HG03108 (cell line): ENCODE data around the gene ZMYM4.

ENCODE experiments used
- ATAC-seq: cut with Tn5 transposase; IDR thresholded peaks from one replicate; pipeline ENCODE4 v1.9.1; 2021; ENCODE audit warnings: moderate library complexity; ENCODE audit not compliant: unreplicated experiment

ZMYM4 gene

DNA sequence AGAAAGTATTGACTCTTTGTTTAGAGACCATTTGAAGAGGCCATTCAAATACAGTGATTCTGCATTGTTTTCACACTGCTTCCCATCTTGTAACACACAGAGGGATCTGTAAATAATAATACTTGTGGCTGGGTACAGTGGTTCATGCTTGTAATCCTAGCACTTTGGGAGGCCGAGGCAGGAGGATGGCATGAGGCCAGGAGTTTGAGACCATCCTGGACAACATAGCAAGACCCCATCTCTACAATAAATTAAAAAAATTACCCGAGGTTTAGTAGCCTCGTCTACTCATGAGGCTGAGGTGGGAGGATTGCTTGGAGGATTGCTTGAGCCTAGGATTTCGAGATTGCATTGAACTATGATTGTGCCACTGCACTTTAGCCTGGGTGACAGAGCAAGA, 5.7 kb downstream of the ZMYM4 start:
- no peak for ATAC-seq

DNA sequence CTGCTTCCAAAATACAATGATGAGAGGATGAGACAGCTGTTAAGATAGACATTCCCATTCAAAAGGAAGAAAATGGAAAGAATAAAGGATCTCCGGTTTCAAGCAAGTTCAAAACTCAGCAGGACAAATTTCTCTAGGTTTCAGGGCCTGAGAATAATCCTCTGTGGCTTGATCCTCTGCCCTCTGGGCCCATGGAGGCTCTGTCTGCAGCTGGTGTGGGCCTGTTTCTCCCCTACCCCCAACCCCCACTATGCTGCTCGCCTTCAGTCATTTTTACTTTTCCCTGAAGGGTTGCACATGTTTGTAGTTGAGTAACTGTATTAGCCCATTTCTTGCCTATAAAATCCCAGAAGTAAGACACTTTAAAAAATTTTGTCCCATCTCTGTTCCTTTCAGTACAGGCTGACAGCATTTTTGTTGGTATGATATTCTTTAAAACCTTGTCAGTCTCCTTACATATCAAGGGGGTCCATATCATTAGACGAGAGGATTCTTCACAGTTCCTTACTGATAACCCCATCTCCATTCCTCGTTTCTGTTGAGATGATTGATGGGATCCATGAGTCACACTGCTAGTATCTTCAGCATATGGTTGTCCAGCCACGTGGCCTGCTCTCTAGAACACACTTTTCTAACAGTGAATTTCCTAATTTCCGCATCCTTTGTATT, 10.5 kb downstream of the ZMYM4 start:
- ATAC-seq: no peak

DNA sequence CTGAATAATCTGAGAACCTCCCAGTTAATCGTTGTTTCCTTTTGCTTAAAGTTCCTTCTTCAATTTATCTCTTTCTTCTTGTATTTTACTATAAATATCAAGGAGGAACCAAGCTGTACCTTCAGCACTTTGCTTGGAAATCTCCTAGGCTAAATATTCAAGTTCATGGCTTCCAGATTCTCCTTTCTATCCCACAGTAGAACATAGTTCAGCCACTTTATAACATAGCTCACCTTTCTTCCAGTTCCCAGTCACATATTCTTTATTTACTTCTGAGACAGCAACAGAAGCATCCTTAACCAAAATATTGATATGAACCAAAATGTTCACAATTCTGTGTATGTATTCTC, 11.0 kb downstream of the ZMYM4 start:
- no peak for ATAC-seq

DNA sequence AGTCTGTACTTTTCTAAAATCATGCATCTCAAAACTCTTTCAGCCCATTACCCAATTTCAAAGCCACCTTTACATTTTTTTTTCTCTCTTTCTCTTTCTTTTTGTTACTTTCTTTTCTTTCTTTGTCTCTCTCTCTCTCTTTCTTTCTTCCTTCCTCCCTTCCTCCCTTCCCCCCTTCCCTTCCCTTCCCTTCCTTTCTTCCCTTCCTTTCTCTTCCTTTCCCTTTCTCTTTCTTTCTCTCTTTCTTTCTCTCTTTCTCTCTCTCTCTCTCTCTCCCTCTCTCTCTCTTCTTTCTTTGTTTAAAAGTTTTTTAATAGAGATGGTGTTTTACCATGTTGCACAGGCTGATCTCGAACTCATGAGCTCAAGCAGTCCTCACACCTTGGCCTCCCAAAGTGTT, 11.5 kb downstream of the ZMYM4 start:
- ATAC-seq: no peak

DNA sequence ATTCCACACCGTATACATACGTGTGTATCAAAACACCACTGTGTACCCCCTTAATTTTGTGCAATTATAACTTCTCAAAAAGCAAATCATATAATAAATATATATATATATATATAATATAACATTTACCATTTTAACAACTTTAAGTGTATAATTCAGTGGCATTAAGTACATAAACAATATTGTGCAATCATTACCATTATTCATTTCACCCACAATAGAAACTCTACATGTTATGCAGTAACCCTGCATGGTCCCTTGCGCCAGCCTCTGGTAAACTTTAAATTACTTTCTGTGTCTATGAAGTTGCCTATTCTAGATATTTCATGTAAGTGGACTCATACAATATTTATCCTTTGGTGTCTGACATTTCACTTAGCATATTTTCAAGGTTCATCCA, 13.1 kb downstream of the ZMYM4 start:
- no peak for ATAC-seq

DNA sequence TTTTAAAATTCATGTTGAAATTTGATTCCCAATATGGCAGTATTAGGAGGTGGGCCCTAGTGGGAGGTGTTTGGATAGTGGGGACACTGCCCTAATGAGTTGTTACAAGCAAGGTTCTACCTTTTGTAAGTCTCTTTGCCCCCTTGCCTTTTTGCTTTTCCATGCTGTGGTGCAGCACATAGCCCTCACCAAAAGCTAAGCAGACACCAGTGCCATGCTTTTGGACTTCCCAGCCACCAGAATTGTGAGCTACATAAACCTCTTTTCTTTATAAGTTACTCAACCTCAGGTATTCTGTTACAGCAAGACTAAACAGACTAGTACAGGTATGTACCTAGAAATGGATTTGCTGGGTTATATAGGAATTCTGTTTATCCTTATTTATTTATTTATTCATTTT, 13.7 kb downstream of the ZMYM4 start:
- no peak for ATAC-seq

DNA sequence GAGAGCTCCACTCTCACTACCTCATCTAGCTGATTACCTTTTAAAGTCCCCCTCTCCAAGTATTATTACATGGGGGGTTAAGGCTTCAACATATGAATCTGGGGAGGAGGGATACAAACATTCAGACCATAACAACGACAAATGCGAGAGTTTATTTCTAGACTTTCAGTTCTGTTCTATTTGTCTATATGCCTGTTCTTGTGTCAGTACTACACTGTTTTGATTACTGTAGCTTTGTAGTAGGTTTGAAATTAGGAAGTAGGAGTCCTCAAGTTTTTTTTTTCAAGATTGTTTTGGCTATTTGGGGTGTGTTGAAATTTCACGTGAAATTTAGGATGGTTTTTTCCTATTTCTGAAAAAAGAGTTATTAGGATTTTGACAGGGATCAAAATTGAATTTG, 16.3 kb downstream of the ZMYM4 start:
- no peak for ATAC-seq

DNA sequence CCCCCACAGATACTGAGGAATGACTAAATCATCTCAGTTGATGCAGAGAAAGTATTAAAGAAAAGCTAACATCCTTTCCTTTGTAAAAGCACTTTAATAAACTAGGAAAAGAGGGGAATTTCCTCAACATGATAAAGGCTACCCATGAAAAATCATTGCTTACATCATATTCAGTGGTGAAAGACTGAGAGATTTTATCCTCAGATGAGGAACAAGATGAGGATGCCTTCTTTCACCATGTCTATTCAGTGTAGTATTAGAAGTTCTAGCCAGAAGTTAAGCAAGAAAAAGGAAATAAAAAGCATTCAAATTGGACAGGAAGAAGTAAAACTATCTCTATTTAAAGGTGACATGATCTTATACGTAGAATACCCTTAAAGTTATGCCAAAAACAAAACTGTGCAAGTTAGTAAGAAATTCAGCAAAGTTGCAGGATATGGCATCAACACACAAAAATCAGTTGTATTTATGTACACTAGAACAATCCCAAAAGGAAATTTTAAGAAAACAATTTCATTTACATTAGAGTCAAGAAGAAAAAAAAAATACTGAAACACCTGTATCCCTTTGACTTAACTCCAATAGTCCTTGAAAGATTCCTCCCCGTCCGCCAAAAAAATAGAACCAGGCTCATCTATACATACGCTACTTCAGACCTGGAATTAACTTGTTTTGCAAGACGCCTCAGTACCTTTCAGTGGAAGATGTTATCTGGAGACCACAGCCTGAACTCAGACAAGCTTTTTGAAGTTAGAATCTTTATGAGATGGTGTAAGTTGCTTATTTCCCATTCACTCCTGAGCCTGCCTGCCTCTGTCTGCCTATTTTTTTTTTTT, 17.5 kb downstream of the ZMYM4 start:
- ATAC-seq: no peak

DNA sequence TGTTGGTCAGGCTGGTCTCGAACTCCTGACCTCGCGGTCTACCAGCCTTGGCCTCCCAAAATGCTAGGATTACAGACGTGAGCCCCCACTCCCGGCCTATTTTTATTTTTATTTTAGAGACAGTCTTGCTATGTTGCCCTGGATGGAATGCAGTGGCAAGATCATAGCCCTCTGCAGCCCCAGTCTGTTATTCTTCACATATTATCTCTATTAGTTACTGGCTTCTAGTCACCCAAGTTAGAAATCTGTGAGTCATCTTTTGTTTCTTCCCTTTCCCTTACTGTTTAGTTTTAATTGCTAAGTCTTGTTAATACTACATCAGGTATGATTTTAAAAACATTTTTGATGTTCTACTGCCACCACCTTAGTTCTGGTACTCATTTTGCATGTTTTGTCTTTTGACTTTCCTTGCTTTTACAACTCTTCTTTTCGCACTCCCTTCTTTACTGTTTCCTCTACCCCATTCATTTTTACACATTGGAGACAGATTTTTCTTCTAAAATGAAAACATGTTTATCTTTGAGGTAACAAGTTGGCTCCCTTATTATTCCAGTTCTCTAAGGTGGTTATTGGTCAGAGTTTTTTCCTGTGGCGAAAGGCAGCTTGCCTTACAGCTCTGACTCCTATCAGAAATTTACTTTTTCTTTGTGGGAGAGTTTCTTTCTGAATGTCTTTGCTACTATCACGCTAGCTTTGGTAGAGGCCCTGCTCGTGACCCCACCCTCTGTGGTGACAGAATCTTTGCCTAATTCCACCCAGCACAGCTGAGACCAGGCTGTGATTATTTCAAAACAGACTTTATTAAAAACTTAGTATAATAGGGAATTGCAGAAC, 19.5 kb downstream of the ZMYM4 start:
- no peak for ATAC-seq

DNA sequence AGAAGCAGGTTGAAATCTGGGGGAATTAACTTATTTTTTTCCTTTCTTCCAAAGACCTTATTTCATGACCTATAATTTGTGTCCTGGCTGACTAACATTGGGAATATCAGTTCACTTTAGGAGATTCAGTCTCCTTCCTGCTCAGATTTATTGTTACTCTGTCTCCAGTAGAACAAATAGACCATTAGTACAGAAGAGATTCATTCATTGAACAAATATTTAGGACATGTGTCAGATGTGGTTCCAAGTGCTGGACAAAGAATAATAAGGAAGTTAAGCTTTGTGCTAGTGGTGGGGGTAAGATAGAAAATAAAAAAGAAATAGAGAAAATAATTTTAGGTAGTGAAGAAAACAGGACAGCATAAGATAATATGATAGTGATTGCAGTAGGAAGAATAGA, 20.3 kb downstream of the ZMYM4 start:
- ATAC-seq: no peak

DNA sequence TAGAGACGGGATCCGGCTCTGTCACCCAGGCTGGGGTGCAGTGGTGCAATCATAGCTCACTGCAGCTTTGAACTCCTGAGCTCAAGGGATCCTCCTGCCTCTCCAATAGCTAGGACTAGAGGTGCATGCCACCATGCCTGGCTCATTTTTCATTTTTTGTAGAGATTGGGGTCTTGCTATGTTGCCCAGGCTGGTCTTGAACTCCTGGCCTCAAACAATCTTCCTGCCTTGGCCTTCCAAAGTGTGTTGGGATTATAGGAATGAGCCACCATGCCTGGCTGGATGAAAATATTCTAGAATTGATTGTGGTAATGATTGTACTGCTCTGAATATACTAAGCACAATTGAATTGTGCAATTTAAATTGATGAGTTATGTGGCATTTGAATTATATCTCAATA, 21.9 kb downstream of the ZMYM4 start:
- ATAC-seq: no peak

DNA sequence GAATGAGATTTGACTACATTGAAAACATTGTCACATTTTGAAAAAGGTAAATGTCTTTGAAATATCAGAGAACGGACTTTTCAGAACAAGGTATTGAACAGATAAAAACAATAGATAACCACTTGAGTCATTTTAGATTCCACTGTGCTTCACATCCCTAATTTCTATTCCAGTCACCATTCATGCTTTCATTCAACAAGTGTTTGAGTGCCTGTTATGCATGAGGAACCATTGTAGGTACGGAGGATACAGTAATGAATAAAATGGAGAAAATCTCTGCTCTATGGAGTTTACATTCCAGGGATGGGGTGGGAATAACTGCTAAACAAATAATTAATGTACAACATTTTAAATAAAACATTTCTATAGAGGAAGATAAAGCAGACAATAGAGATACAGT, 26.3 kb downstream of the ZMYM4 start:
- no peak for ATAC-seq

DNA sequence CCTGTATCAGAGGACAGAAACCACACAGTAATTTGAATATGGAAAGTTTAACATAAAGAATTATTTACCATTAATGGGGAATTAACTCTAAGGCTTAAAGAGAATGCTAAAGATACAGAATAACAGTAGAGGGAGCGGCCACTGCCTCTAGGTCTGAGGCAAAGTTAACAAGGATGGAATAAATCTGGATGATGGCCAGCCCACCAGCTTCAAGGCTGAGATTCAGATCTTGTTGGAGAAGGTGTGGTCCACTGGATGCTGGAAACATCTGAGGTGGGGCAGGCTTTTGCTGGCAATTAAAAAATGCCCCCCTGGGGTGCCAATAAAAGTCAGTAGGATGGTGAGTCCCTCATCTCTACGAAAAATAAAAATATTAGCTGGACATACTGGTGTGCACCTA, 29.4 kb downstream of the ZMYM4 start:
- ATAC-seq: no peak

DNA sequence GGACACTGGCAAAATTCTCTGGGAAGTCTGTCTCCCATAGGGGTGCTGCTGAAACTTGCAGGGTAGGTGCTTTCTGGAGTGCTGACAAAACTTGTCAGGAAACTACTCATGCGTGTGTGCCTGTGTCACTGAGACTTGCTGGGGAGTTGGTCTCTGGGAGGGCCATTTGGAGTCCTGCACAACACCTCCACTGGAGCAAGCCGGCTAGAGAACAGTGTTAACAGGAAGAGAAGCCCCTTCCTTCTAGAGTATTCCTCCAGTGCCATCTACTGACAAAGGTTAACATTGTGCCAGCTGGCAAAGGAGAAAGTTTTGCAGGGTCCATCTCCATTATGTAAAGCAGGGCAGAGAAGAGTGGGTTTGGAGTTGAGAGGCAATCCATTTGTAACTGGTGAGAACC, 30.0 kb downstream of the ZMYM4 start:
- ATAC-seq: peak; percentile 49

DNA sequence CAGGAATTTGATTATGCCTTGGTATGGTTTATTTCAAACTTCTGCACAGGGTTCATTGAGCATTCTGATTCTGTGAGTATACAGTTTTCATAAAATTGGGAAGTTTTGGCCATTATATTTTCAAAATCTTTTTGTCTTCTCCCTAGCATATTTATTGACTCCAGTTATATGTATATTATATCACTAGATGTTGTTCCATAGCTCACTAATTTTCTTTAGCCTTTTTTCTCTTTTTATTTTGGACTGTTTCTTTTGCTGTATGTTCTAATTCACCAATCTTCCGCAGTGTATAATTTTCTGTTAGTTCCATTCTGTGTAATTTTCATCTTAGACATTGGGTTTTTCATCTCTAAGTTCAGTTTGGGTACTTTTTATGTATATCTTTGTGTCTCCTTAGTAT, 31.9 kb downstream of the ZMYM4 start:
- ATAC-seq: no peak

DNA sequence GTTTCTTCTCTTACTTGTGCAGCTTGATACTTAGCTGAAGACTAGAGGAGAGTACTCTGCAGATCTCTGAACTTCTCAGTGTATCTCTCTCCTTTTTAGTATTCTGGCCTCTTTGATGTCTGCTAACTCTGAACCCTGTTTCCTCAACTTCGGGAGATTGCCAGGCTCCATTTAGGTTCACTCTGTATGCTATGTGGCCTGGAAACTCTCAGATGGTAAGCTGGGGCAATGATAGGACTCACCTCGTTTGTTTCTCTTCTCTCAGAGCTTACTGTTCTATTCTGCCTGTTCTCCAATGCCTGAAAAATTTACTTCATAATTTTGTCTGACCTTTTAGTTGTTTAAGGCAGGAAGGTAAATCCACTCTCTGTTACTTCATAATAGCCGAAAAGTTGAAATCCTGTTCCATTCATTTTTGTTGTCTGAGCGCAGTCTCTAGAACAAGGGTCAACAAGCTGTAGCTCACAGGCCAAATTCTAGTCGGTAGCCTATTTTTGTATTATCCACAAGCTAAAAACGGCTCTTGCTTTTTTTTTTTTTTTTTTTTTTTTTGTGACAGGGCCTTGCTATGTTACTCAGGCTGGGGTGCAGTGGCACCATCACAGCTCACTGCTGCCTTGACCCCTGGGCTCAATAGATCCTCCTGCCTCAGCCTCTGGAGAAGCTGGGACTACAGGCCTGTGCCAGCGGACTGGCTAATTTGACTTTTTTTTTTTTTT, 33.3 kb downstream of the ZMYM4 start:
- ATAC-seq: no peak

DNA sequence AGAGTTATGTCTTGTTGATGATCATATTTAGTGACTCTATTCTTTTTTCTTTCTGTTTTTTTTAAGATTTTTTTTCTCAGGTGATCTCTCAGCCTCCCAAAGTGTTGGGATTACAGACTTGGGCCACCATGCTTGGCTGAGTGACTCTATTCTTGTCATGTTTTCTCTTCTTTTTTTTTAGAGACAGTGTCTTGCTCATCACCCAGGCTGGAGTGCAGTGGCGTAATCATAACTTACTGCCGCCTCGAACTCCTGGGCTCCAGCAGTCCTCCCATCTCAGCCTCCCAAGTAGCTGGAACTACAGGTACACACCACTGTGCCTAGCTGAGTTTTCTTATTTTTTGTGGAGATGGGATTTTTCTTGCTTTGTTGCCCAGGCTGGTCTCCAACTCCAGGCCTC, 36.9 kb downstream of the ZMYM4 start:
- no peak for ATAC-seq

DNA sequence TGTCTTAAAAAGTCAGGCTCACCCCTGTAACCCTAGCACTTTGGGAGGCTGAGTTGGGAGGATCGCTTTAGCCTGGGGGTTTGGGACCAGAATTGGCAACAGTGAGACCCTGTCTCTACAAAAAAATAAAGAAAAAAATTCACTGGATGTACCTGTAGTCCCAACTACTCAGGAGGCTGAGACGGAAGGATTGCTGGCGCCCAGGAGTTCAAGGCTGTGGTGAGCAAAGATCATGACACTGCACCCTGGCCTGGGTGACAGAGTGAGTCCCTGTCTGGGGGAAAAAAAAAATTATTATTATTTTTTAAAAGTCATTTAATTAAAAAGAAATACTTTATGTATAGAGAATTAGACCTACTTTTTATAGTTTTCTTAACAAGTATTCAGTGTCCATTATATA, 47.1 kb downstream of the ZMYM4 start:
- ATAC-seq: no peak

DNA sequence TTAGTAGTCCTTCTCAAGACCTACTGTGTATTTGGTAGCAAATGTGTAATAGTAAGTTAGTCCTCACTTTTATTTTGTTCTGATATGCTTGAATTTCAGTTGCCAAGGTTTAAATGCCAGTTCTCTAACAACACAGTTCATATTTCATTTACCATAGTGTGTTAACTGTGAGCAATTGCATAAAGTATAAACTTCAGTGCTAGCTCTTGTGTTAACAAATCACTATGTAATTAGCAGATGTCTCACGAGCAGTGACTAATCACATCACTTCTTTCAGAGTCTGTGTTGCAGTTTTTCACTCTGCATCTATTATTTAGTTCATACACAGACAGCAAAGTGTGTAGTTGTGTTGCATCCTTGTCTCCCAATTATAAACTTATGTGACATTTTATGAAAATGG, 47.8 kb downstream of the ZMYM4 start:
- no peak for ATAC-seq

DNA sequence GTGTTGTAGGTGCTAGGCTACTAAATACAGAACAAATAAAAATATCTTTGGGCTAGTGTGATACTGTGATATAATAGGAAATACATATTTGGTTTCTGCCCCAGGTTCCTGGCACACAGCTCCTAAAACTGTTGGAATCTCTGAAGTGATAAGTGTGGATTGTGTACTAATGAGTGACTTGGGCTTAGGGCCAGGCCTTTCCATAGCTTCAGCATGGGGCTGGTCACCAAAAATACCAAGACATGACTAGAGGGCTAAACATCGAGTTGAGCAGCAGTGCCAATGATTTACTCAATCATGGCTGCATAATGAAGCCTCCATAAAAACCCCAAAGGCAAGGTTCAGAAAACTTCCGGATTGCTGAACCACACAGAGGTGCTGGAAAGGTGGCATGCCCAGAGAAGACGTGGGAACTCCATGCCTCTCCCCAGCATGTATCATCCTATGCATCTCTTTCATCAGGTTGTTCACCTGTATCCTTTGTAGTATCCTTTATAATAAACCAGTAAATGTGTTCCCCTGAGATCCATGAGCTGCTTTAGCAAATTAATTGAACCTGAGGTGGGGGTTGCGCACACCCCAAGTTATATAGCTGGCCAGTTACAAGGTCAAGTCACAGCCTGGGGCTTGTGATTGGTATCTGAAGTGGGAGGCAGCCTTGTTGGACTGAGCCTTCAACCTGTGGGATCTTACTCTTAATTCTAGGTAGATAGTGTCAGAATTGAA, 51.6 kb downstream of the ZMYM4 start:
- ATAC-seq: no peak

DNA sequence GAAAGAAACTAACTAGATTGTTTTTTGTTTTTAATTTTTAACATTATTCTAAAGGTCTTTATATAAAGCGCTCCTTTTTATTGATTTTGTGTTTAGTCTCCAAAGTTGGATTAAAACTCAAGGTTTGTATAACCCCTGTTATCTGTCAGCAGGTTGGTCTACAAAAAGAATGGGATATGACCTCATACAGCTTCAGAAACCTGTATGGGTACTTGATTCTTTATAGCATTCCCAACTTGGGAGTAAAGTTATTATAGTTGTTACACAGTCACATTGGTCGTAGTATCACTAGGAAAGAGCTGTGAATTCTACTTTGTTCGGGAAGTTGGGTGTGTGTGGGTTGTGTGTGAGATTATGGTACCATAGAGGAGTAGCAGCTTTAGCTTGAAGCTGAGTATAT, 52.4 kb downstream of the ZMYM4 start:
- no peak for ATAC-seq
